Ascending aorta (tissue), 2 donors: Measurements from ENCODE around the gene BCOR. TPM values are rescaled to one million over a fixed set of nuclear protein-coding genes. Genes with fewer than 3 reads are reported as not detected.

Experiments used
- DNase-seq, 2 donors: peaks; one replicate each; pipeline ENCODE4 v3.0.0-alpha.2; 2019; ENCODE audit warnings: low spot score in 2 of 2
- H3K27ac ChIP-seq, 2 donors: fragments of 200-600 bp; sonication (generic); one replicate each; pipeline ENCODE4 v1.5.1; 2016 to 2017; ENCODE audit warnings: mild to moderate bottlenecking in 1 of 2
- H3K27me3 ChIP-seq: fragments of 200-600 bp; sonication (generic); one replicate; pipeline ENCODE4 v1.5.1; 2017
- H3K36me3 ChIP-seq, 2 donors: fragments of 200-600 bp; sonication (generic); one replicate each; pipeline ENCODE4 v1.5.1; 2016
- H3K4me1 ChIP-seq, 2 donors: fragments of 200-600 bp; sonication (generic); one replicate each; pipeline ENCODE4 v1.5.1; 2016 to 2017; ENCODE audit warnings: mild to moderate bottlenecking in 1 of 2
- H3K4me3 ChIP-seq, 2 donors: fragments of 200-600 bp; sonication (generic); one replicate each; pipeline ENCODE4 v1.5.1; 2016 to 2017; ENCODE audit warnings: mild to moderate bottlenecking in 1 of 2
- H3K9me3 ChIP-seq, 2 donors: fragments of 200-600 bp; sonication (generic); one replicate each; pipeline ENCODE4 v1.5.1; 2016
- intact Hi-C: fragments of 100-400 bp; cut with DNase I; formaldehyde crosslinking; loops from one replicate; pipeline ENCODE4 v1.15.1; 2023
- total RNA-seq: library from RNA; depleted of rRNA; stranded (reverse); fragments of >200 nt; gene quantifications from one replicate; pipeline ENCODE4 v1.1.0, GENCODE V29; 2016
- TF ChIP-seq, protein P1 (sequence below), 3 experiments: fragments of 200-600 bp in 2 of 3; fragments of 450-650 bp in 1 of 3; sonication (generic) in 2 of 3; IDR thresholded peaks; one replicate each; pipeline ENCODE4 v1.5.1; 2016 to 2019; ENCODE audit warnings: antibody characterized with exemption in 3 of 3, mild to moderate bottlenecking in 1 of 3, moderate library complexity in 1 of 3

The BCOR gene
- total RNA-seq, 1 donor from 2014 or later: 26.7 TPM

DNA sequence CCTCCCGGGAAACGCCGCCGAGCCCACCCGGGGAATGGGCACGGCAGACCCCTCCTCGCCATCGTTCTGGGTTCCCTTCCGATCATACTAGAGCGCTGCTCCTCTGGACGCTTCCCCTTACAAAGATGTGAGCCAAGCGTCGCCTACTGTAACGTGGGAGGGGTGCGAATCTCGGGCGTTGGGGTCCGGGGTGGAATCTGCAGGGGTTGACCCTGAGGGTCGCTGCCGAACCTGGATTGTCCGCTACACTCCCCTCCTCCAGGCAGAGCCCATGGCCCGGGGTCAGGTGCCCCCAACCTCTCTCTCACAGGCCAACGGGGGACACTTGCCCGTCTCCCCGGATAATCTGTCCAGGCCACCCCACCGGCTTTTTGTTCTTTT, 13.8 kb downstream of the BCOR start:
- no peak for DNase-seq
- Histone ChIP-seq H3K4me3 (peak overlapping the region; percentile 40 to 63), H3K27ac (no peak overlapping the region), H3K9me3 (no peaks in the 10 kb centered on the region), H3K36me3 (no peaks in the 10 kb centered on the region), H3K4me1 (peaks cover 0 to 24% of the 10 kb centered on the region in 2 donors), H3K27me3 (no peaks in the 10 kb centered on the region)
- intact Hi-C loops: no loop called here
- TF ChIP-seq, protein P1, sequence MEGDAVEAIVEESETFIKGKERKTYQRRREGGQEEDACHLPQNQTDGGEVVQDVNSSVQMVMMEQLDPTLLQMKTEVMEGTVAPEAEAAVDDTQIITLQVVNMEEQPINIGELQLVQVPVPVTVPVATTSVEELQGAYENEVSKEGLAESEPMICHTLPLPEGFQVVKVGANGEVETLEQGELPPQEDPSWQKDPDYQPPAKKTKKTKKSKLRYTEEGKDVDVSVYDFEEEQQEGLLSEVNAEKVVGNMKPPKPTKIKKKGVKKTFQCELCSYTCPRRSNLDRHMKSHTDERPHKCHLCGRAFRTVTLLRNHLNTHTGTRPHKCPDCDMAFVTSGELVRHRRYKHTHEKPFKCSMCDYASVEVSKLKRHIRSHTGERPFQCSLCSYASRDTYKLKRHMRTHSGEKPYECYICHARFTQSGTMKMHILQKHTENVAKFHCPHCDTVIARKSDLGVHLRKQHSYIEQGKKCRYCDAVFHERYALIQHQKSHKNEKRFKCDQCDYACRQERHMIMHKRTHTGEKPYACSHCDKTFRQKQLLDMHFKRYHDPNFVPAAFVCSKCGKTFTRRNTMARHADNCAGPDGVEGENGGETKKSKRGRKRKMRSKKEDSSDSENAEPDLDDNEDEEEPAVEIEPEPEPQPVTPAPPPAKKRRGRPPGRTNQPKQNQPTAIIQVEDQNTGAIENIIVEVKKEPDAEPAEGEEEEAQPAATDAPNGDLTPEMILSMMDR (IDR thresholded peaks at IDR 0.05): no peak

DNA sequence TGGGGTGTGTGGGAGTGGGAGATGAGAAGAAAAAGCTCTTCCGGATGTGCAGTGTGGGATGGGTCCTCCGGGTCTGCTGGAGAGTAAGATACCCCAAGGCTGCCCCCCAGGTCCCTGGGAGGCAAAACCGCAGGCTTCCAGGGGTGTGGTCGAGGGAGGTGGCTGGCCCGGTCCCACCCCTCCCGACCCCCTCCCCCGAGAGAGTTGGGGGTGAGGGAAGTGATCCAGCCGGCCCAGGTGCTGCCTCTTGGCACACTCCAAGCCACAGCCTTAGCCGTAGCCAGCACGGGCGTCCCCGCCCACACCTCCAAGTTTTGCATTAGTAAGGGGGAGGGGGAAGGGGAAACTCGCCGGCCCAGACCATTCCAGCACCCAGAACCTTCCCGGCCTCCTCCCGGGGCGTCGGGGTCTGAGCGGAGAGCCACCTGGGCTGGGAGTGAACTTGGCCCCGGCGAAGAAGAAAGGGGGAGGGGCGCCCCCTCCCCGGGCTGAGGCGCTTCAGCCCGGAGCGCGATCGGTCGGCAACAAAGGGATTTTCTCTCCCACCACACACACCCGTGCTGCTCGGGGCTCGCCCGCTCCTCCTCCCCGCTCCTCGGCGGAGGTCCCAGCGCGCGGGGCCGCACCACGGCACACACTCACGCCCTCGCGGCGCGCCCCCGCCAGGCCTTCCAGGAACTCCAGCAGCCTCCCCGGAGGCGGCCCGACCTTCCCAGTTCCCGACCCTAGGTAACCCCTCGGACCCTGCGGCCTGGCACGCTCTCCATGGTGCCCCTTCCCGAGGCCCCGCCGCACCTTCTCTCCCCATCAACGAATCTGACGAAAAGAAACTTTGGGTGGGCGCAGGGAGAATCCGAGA, 14.4 kb downstream of the BCOR start:
- H3K4me1 ChIP-seq: peaks cover 0 to 24% of the 10 kb centered on the region in 2 donors
- intact Hi-C loops: no loop called here
- peak overlapping the region; percentile 40 to 63 for H3K4me3 ChIP-seq
- no peaks in the 10 kb centered on the region for H3K36me3 ChIP-seq
- H3K27ac ChIP-seq: peak overlapping the region; percentile 7 to 42
- no peaks in the 10 kb centered on the region for H3K9me3 ChIP-seq
- no peaks in the 10 kb centered on the region for H3K27me3 ChIP-seq
- TF ChIP-seq, protein P1 (IDR thresholded peaks at IDR 0.05): peak in 2 of 3 experiments; percentile 9 to 13
- no peak for DNase-seq

DNA sequence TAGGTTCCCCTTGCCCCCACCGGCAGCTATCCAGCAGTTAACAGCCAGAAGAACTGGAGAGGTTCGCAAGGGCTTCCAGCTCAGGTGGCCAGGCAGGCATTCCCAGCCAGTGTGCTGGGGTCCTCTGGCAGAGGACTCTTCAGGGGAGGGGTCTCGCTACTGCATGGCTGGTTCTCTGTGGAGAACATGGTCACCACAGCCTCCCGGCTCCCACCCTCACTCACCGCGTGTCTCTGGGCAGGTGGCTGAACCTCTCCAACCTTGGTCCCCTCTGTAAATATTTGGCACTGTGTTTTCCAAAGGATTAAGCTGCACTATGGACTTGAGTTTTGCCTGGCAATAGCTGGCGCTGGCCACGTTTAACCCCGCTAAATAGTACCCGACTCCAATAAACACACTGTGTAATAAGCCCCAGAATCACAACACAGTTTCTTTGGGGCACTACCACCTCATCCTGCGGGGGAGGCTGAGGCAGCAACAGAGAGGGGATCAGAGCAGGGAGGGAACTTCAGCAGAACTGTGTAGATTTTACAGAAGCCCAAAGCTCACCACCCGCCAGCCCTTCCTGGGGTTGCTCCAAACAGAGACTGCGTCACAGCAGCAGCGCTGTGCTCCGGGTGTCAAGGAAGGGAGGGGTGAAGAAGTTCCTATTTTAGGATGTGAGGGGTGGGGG, 15.2 kb downstream of the BCOR start:
- peak overlapping the region in 1 of 2 donors; percentile 63 for H3K4me3 ChIP-seq
- peak overlapping the region in 1 of 2 donors; percentile 7 for H3K27ac ChIP-seq
- H3K9me3 ChIP-seq: no peaks in the 10 kb centered on the region
- intact Hi-C loops: no loop called here
- H3K27me3 ChIP-seq: no peaks in the 10 kb centered on the region
- no peak for DNase-seq
- H3K36me3 ChIP-seq: no peaks in the 10 kb centered on the region
- H3K4me1 ChIP-seq: peaks cover 0 to 24% of the 10 kb centered on the region in 2 donors
- TF ChIP-seq, protein P1 (IDR thresholded peaks at IDR 0.05): no peak

DNA sequence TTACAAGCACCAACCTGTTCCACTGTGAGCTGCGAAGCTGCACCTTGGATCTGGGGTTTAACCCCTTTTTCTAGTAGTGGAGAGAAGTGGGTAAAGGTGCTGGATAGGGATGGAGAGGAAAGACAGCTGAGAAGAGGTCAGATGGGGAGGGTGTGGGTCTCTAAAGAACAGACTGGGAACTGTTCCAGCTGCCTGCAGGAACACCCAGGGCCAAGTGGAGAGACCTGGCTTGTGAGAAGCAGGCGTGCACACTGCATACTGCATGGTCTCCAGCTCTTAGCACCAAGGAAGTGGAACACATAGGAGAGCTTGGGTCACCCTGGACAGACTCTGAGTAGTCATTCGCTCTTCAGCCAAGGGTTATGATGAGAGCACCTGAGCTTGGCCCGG, 16.1 kb downstream of the BCOR start:
- TF ChIP-seq, protein P1 (IDR thresholded peaks at IDR 0.05): no peak
- intact Hi-C loops: no loop called here
- no peak for DNase-seq
- no peaks in the 10 kb centered on the region for H3K27me3 ChIP-seq
- no peaks in the 10 kb centered on the region for H3K36me3 ChIP-seq
- H3K27ac ChIP-seq: no peak overlapping the region
- H3K9me3 ChIP-seq: no peaks in the 10 kb centered on the region
- H3K4me1 ChIP-seq: peaks cover 0 to 24% of the 10 kb centered on the region in 2 donors
- H3K4me3 ChIP-seq: no peak overlapping the region

DNA sequence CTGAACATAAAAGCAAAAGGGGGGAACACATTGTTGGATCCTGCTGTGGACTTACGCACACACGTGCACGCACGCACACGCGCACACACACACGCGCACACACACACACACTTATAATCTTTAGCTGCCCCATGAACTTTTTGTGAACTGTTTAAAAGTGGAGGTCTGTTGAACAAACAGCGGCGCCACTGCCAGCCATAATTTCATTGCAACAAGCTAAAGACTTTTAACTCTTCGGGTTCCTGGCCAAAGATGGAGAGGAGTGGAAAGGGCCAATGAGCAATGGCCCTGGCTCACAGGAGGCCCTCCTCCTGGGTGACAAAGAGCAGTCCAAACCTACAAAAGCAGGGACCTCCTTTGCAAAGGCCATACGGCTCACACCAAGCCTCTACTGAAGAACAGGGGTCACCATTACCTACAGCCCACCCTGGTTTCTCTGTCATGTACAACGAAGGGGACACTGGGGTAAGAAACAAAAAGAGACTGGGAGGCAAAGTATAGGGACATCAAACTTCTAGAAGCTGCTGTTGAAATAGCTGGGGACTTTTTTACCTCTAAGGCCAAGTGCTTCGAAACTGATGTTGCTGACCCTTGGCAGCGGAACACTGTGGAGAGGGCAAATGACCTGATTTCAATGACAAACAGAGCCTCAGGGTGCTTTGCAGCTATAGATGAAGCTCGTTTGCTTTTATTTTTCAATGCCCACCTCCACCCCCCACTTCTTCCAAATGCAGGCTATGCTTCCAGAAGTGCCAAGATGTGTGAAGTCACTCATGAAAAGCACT, 16.7 kb downstream of the BCOR start:
- Histone ChIP-seq H3K27ac (no peak overlapping the region), H3K9me3 (no peaks in the 10 kb centered on the region), H3K36me3 (no peaks in the 10 kb centered on the region), H3K4me1 (peaks cover 0 to 20% of the 10 kb centered on the region in 2 donors), H3K4me3 (no peak overlapping the region), H3K27me3 (no peaks in the 10 kb centered on the region)
- TF ChIP-seq, protein P1 (IDR thresholded peaks at IDR 0.05): no peak
- no peak for DNase-seq
- intact Hi-C loops: no loop called here
